ENCODE measurements around the gene LTA.

The LTA gene

GRCh38 chr6:31572041-31572911 lies at the start of gene LTA:
TSS of gene LTA (plus strand) at chr6:31572289. CDS start at chr6:31572743, 454 bp downstream.
- peak; percentile 79 for DNase-seq (ENCODE audit: low read depth)

GRCh38 chr6:31525553-31525931 lies 46.5 kb upstream of the LTA start:
- no peak for DNase-seq (ENCODE audit: low read depth)

- no peak for DNase-seq (ENCODE audit: low read depth)
Measured at GRCh38 chr6:31525932-31526591, 46.0 kb upstream of the LTA start.

- no peak for DNase-seq (ENCODE audit: low read depth)
Measured at GRCh38 chr6:31528307-31528777, 43.7 kb upstream of the LTA start.

- no peak for DNase-seq (ENCODE audit: low read depth)
Measured at GRCh38 chr6:31528821-31529328, 43.2 kb upstream of the LTA start, which contains the start of gene MCCD1. TSS of gene MCCD1 (plus strand) at chr6:31528962. CDS start at chr6:31529015, 53 bp downstream.

GRCh38 chr6:31529329-31530150 lies 42.5 kb upstream of the LTA start:
- DNase-seq (ENCODE audit: low read depth), result no peak

GRCh38 chr6:31530659-31531058 lies 41.4 kb upstream of the LTA start:
- no peak for DNase-seq (ENCODE audit: low read depth)

- DNase-seq (ENCODE audit: low read depth), result no peak
Measured at GRCh38 chr6:31531162-31531561, 40.9 kb upstream of the LTA start.

GRCh38 chr6:31531771-31532643 lies 40.1 kb upstream of the LTA start:
- no peak for DNase-seq (ENCODE audit: low read depth)

GRCh38 chr6:31532644-31533454 lies 39.2 kb upstream of the LTA start:
- DNase-seq (ENCODE audit: low read depth), result no peak

GRCh38 chr6:31533455-31533841 lies 38.6 kb upstream of the LTA start:
- no peak for DNase-seq (ENCODE audit: low read depth)

- DNase-seq (ENCODE audit: low read depth), result no peak
Measured at GRCh38 chr6:31534011-31534410, 38.1 kb upstream of the LTA start.

GRCh38 chr6:31534521-31535040 lies 37.5 kb upstream of the LTA start:
- no peak for DNase-seq (ENCODE audit: low read depth)

- no peak for DNase-seq (ENCODE audit: low read depth)
Measured at GRCh38 chr6:31535538-31536324, 36.4 kb upstream of the LTA start.

GRCh38 chr6:31538805-31539400 lies 33.2 kb upstream of the LTA start:
- no peak for DNase-seq (ENCODE audit: low read depth)

- DNase-seq (ENCODE audit: low read depth), result no peak
Measured at GRCh38 chr6:31540640-31541039, 31.4 kb upstream of the LTA start.

- peak; percentile 43 for DNase-seq (ENCODE audit: low read depth)
Measured at GRCh38 chr6:31541059-31541657, 30.9 kb upstream of the LTA start.
